Upper lobe of right lung (tissue), 1 donor: Measurements from ENCODE around the gene ITPR2. TPM values are rescaled to one million over a fixed set of nuclear protein-coding genes. Genes with fewer than 3 reads are reported as not detected.
"Not testable (repeated sequence)": the region's sequence is repeated elsewhere in the genome, so short reads cannot be mapped to it uniquely, and the experiment has no call there.

Experiments
- ATAC-seq: fragments of 200-7000 bp; cut with Tn5 transposase; one replicate; pipeline ENCODE4 v1.9.1; 2020; ENCODE audit warnings: mild to moderate bottlenecking, moderate library complexity
- DNase-seq: peaks from one replicate; pipeline ENCODE4 v3.0.0-alpha.2; 2020
- H3K27ac ChIP-seq: fragments of 200-600 bp; one replicate; pipeline ENCODE4 v1.8.0; 2022
- H3K27me3 ChIP-seq: fragments of 200-600 bp; one replicate; pipeline ENCODE4 v1.8.0; 2022; ENCODE audit warnings: mild to moderate bottlenecking
- H3K36me3 ChIP-seq: fragments of 200-600 bp; one replicate; pipeline ENCODE4 v1.8.0; 2022
- H3K4me1 ChIP-seq: fragments of 200-600 bp; one replicate; pipeline ENCODE4 v1.8.0; 2022
- H3K4me3 ChIP-seq: fragments of 200-600 bp; one replicate; pipeline ENCODE4 v1.8.0; 2022; ENCODE audit warnings: mild to moderate bottlenecking
- H3K9me3 ChIP-seq: fragments of 200-600 bp; one replicate; pipeline ENCODE4 v1.8.0; 2022
- intact Hi-C: fragments of 100-400 bp; cut with DNase I; formaldehyde crosslinking; loops from one replicate; pipeline ENCODE4 v1.11.0; 2022
- total RNA-seq: library from RNA; stranded (reverse); fragmentation: NEBNext Ultra II Directional; extraction: Animal tissue kit (Norgen Biotek cat#: 25700); gene quantifications from one replicate; pipeline ENCODE4 v1.2.1, GENCODE V29; 2021
- TF ChIP-seq, protein P1 (sequence below): fragments of 200-600 bp; IDR thresholded peaks from one replicate; pipeline ENCODE4 v1.8.0; 2022; ENCODE audit warnings: antibody characterized with exemption
- donor health status: DM: no; HTN: yes; CAD: no; lungs with severe emphysema.

Gene ITPR2
- total RNA-seq, 1 donor from 2014 or later = 50.8 TPM

- no peaks in the 10 kb centered on the region for H3K4me1 ChIP-seq
- H3K9me3 ChIP-seq = no peaks in the 10 kb centered on the region
- intact Hi-C loops = no loop called here
- H3K27ac ChIP-seq = no peak overlapping the region
- H3K36me3 ChIP-seq = peaks cover 3% of the 10 kb centered on the region
- TF ChIP-seq, protein P1, sequence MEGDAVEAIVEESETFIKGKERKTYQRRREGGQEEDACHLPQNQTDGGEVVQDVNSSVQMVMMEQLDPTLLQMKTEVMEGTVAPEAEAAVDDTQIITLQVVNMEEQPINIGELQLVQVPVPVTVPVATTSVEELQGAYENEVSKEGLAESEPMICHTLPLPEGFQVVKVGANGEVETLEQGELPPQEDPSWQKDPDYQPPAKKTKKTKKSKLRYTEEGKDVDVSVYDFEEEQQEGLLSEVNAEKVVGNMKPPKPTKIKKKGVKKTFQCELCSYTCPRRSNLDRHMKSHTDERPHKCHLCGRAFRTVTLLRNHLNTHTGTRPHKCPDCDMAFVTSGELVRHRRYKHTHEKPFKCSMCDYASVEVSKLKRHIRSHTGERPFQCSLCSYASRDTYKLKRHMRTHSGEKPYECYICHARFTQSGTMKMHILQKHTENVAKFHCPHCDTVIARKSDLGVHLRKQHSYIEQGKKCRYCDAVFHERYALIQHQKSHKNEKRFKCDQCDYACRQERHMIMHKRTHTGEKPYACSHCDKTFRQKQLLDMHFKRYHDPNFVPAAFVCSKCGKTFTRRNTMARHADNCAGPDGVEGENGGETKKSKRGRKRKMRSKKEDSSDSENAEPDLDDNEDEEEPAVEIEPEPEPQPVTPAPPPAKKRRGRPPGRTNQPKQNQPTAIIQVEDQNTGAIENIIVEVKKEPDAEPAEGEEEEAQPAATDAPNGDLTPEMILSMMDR = peak; percentile 60
- no peak for DNase-seq
- peak; percentile 91 for ATAC-seq
- H3K4me3 ChIP-seq = no peak overlapping the region
- no peaks in the 10 kb centered on the region for H3K27me3 ChIP-seq
Measured at GRCh38 chr12:26434299-26435068, 398.5 kb downstream of the ITPR2 start.

GRCh38 chr12:26433701-26434100, 399.3 kb downstream of the ITPR2 start:
- H3K4me3 ChIP-seq, H3K27ac ChIP-seq, intact Hi-C loops, H3K9me3 ChIP-seq, DNase-seq, H3K36me3 ChIP-seq, H3K4me1 ChIP-seq, H3K27me3 ChIP-seq, ATAC-seq: not testable (repeated sequence)

DNA sequence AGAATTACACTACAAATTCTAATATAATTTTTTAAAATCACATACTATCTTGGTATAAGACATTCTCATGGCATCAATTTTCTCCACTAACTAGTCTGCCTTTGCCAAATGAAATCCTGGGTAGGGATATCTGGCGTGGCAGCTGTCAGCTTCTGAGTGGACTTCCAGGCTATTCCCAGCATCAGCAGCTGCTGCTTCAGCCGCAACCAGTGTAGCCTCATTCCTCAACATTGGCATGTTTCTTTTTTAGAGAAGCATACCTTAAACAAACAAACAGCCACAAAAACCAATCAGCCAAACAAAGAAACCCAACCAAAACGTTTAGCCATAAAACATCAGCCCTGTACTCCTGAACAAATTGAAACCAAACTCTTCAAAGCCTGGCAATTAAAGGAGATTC, 401.8 kb downstream of the ITPR2 start:
- no peaks in the 10 kb centered on the region for H3K27me3 ChIP-seq
- H3K36me3 ChIP-seq = no peaks in the 10 kb centered on the region
- no peaks in the 10 kb centered on the region for H3K4me1 ChIP-seq
- no peaks in the 10 kb centered on the region for H3K9me3 ChIP-seq
- H3K27ac ChIP-seq = no peak overlapping the region
- H3K4me3 ChIP-seq = no peak overlapping the region
- TF ChIP-seq, protein P1 = no peak
- intact Hi-C loops = no loop called here
- no peak for DNase-seq
- ATAC-seq = no peak

GRCh38 chr12:26430596-26430995, 402.4 kb downstream of the ITPR2 start:
- H3K9me3 ChIP-seq, H3K36me3 ChIP-seq, DNase-seq, intact Hi-C loops, ATAC-seq, H3K27ac ChIP-seq, H3K4me3 ChIP-seq, H3K27me3 ChIP-seq, H3K4me1 ChIP-seq: not testable (repeated sequence)

DNA sequence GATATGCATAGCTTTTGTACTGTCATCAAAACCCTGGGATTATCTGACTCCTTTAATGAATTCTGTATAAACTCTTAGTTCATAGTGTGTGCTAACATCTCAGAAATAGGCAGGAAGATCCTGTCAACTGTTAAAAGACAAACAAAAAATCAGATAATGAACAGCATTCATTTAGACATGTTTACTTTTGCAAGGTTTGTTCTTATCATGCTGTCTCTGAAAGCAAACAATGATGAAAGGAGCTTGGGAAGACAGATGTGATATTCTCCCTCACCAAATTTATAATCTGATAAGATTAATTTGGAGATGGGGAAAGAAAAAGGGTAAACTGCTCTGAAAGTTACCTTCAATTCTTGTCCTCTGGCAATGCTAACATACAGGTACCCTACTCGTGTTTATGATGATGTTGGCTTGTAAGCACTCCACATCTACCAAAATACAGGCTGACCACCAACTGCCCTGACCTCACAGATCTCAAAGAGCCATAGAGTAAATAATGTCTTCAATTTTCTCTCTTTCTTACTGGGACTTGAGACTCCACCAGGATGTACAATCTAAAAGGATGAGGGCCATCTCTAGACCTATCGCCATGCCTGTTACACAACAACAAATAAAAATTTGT, 403.8 kb downstream of the ITPR2 start:
- Histone ChIP-seq H3K27me3 (no peaks in the 10 kb centered on the region), H3K4me1 (no peaks in the 10 kb centered on the region), H3K9me3 (no peaks in the 10 kb centered on the region), H3K27ac (no peak overlapping the region), H3K4me3 (no peak overlapping the region), H3K36me3 (no peaks in the 10 kb centered on the region)
- intact Hi-C loops = no loop called here
- ATAC-seq (no peak), DNase-seq (no peak)
- TF ChIP-seq, protein P1 = no peak

DNA sequence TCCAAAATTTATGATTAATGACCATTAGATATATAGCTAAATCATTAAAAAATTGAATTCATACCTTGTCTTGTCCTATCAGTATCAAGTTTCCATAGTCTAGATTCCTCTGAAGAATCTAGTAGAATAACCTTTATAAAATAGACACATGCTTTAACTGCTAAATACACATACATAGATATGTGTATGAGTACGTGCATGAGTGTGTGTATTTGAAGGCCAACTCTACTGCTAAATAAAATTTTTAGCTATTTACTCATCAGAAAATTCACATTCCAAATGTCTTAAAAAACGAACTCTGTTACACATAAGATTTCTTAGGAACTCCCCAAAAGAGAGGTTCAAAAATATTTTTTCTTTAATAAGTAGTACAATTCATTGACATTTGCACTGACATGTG, 404.6 kb downstream of the ITPR2 start:
- TF ChIP-seq, protein P1 = no peak
- Histone ChIP-seq H3K4me1 (no peaks in the 10 kb centered on the region), H3K36me3 (no peaks in the 10 kb centered on the region), H3K4me3 (no peak overlapping the region), H3K27ac (no peak overlapping the region), H3K9me3 (no peaks in the 10 kb centered on the region), H3K27me3 (no peaks in the 10 kb centered on the region)
- intact Hi-C loops = no loop called here
- ATAC-seq = no peak
- DNase-seq = no peak
